ENCODE results near the gene CFDP1.

The CFDP1 gene

GRCh38 chr16:75423723-75424104 lies 9.6 kb downstream of the CFDP1 start:
- in situ Hi-C loops (cut with HindIII; ENCODE audit: low sequenced_read_pairs) = no loop called here
- DNase-seq (ENCODE audit: low read depth) = no peak
- no peak for TF ChIP-seq CTCF (IDR thresholded peaks at IDR 0.05; ENCODE audit: low read depth, low read length, missing control alignments)
- H3K4me3 ChIP-seq (ENCODE audit: low read depth, low read length) = no peak overlapping the region

- TF ChIP-seq CTCF (IDR thresholded peaks at IDR 0.05; ENCODE audit: low read depth, low read length, missing control alignments) = no peak
- H3K4me3 ChIP-seq (ENCODE audit: low read depth, low read length) = no peak overlapping the region
- in situ Hi-C loops (cut with HindIII; ENCODE audit: low sequenced_read_pairs) = no loop called here
- no peak for DNase-seq (ENCODE audit: low read depth)
Measured at GRCh38 chr16:75421820-75422126, 11.5 kb downstream of the CFDP1 start.

GRCh38 chr16:75420987-75421819 lies 12.1 kb downstream of the CFDP1 start:
- no peak overlapping the region for H3K4me3 ChIP-seq (ENCODE audit: low read depth, low read length)
- in situ Hi-C loops (cut with HindIII; ENCODE audit: low sequenced_read_pairs) = no loop called here
- TF ChIP-seq CTCF (IDR thresholded peaks at IDR 0.05; ENCODE audit: low read depth, low read length, missing control alignments) = no peak
- DNase-seq (ENCODE audit: low read depth) = no peak

GRCh38 chr16:75416904-75417565 lies 16.3 kb downstream of the CFDP1 start:
- H3K4me3 ChIP-seq (ENCODE audit: low read depth, low read length) = no peak overlapping the region
- no peak for DNase-seq (ENCODE audit: low read depth)
- TF ChIP-seq CTCF (IDR thresholded peaks at IDR 0.05; ENCODE audit: low read depth, low read length, missing control alignments) = no peak
- in situ Hi-C loops (cut with HindIII; ENCODE audit: low sequenced_read_pairs) = no loop called here

GRCh38 chr16:75415169-75415905 lies 18.0 kb downstream of the CFDP1 start:
- in situ Hi-C loops (cut with HindIII; ENCODE audit: low sequenced_read_pairs) = no loop called here
- TF ChIP-seq CTCF (IDR thresholded peaks at IDR 0.05; ENCODE audit: low read depth, low read length, missing control alignments) = no peak
- H3K4me3 ChIP-seq (ENCODE audit: low read depth, low read length) = no peak overlapping the region
- no peak for DNase-seq (ENCODE audit: low read depth)

- no peak for TF ChIP-seq CTCF (IDR thresholded peaks at IDR 0.05; ENCODE audit: low read depth, low read length, missing control alignments)
- no peak overlapping the region for H3K4me3 ChIP-seq (ENCODE audit: low read depth, low read length)
- DNase-seq (ENCODE audit: low read depth) = no peak
- in situ Hi-C loops (cut with HindIII; ENCODE audit: low sequenced_read_pairs) = no loop called here
Measured at GRCh38 chr16:75413951-75414350, 19.4 kb downstream of the CFDP1 start.
